ENCODE measurements around the gene KCTD5. TPM values are rescaled to one million over a fixed set of nuclear protein-coding genes. Genes with fewer than 3 reads are reported as not detected.
"Not testable (repeated sequence)": the region's sequence is repeated elsewhere in the genome, so short reads cannot be mapped to it uniquely, and the experiment has no call there.

The KCTD5 gene
- total RNA-seq, 1 donor from 2014 or later: 55.4 TPM

GRCh38 chr16:2671193-2671592 is 11.1 kb upstream of the KCTD5 start:
- Mint-ChIP-seq H3K36me3 (ENCODE audit: low read depth, unreplicated experiment) (peaks cover 10% of the 10 kb centered on the region), H3K4me1 (ENCODE audit: low read depth, unreplicated experiment) (peaks cover 16% of the 10 kb centered on the region)
- TF ChIP-seq CTCF (IDR thresholded peaks at IDR 0.05; ENCODE audit: insufficient read depth, low read depth, low read length): peak; percentile 10
- not testable (repeated sequence) for H3K27me3 ChIP-seq (ENCODE audit: insufficient read depth, low read length); H2AFZ ChIP-seq (ENCODE audit: low read depth, low read length); FAIRE-seq; H3K9me3 Mint-ChIP-seq (ENCODE audit: unreplicated experiment); H3K9ac ChIP-seq (ENCODE audit: low read length); H4K20me1 ChIP-seq (ENCODE audit: insufficient read depth, low read length); DNase-seq (ENCODE audit: low read depth); H3K27ac ChIP-seq (ENCODE audit: low read depth, low read length); H3K27me3 Mint-ChIP-seq (ENCODE audit: low read depth, unreplicated experiment); H3K4me2 ChIP-seq (ENCODE audit: low read length); H3K79me2 ChIP-seq (ENCODE audit: insufficient read depth, low read length); H3K4me3 Mint-ChIP-seq (ENCODE audit: unreplicated experiment); H3K9me3 ChIP-seq (ENCODE audit: insufficient read depth, low read depth, low read length); H3K27ac Mint-ChIP-seq (ENCODE audit: unreplicated experiment); H3K4me3 ChIP-seq (ENCODE audit: insufficient read depth, low read depth, low read length); H3K36me3 ChIP-seq (ENCODE audit: insufficient read depth, low read length)
- H3K4me1 ChIP-seq (ENCODE audit: insufficient read depth, low read length): peaks cover 11% of the 10 kb centered on the region

GRCh38 chr16:2671741-2672140 is 10.6 kb upstream of the KCTD5 start:
- no peaks in the 10 kb centered on the region for H3K27me3 Mint-ChIP-seq (ENCODE audit: low read depth, unreplicated experiment)
- Histone ChIP-seq H3K4me3 (ENCODE audit: insufficient read depth, low read depth, low read length) (no peak overlapping the region), H3K9me3 (ENCODE audit: insufficient read depth, low read depth, low read length) (no peaks in the 10 kb centered on the region), H4K20me1 (ENCODE audit: insufficient read depth, low read length) (peaks cover 7% of the 10 kb centered on the region), H3K36me3 (ENCODE audit: insufficient read depth, low read length) (no peaks in the 10 kb centered on the region), H2AFZ (ENCODE audit: low read depth, low read length) (no peak overlapping the region), H3K79me2 (ENCODE audit: insufficient read depth, low read length) (peaks cover 10% of the 10 kb centered on the region), H3K4me2 (ENCODE audit: low read length) (peak overlapping the region; percentile 79), H3K27me3 (ENCODE audit: insufficient read depth, low read length) (no peaks in the 10 kb centered on the region), H3K27ac (ENCODE audit: low read depth, low read length) (no peak overlapping the region), H3K4me1 (ENCODE audit: insufficient read depth, low read length) (peaks cover 11% of the 10 kb centered on the region), H3K9ac (ENCODE audit: low read length) (no peak overlapping the region)
- no peak for FAIRE-seq
- no peak for DNase-seq (ENCODE audit: low read depth)
- H3K9me3 Mint-ChIP-seq (ENCODE audit: unreplicated experiment): no peaks in the 10 kb centered on the region
- no peak for TF ChIP-seq CTCF (IDR thresholded peaks at IDR 0.05; ENCODE audit: insufficient read depth, low read depth, low read length)
- no peak for TF ChIP-seq EZH2 (IDR thresholded peaks at IDR 0.05; ENCODE audit: insufficient read depth, low read length)
- H3K4me1 Mint-ChIP-seq (ENCODE audit: low read depth, unreplicated experiment): peaks cover 16% of the 10 kb centered on the region
- H3K27ac Mint-ChIP-seq (ENCODE audit: unreplicated experiment): no peak overlapping the region
- H3K4me3 Mint-ChIP-seq (ENCODE audit: unreplicated experiment): peak overlapping the region; percentile 90
- H3K36me3 Mint-ChIP-seq (ENCODE audit: low read depth, unreplicated experiment): peaks cover 10% of the 10 kb centered on the region

- FAIRE-seq: no peak
- peaks cover 4% of the 10 kb centered on the region for H3K36me3 Mint-ChIP-seq (ENCODE audit: low read depth, unreplicated experiment)
- peak overlapping the region; percentile 64 for H3K4me3 Mint-ChIP-seq (ENCODE audit: unreplicated experiment)
- TF ChIP-seq EZH2 (IDR thresholded peaks at IDR 0.05; ENCODE audit: insufficient read depth, low read length) (no peak), CTCF (IDR thresholded peaks at IDR 0.05; ENCODE audit: insufficient read depth, low read depth, low read length) (no peak)
- Histone ChIP-seq H3K9ac (ENCODE audit: low read length) (peak overlapping the region; percentile 62), H3K79me2 (ENCODE audit: insufficient read depth, low read length) (peaks cover 10% of the 10 kb centered on the region), H3K9me3 (ENCODE audit: insufficient read depth, low read depth, low read length) (no peaks in the 10 kb centered on the region), H2AFZ (ENCODE audit: low read depth, low read length) (peak overlapping the region; percentile 77), H3K4me2 (ENCODE audit: low read length) (peak overlapping the region; percentile 86), H3K4me1 (ENCODE audit: insufficient read depth, low read length) (peaks cover 11% of the 10 kb centered on the region), H3K36me3 (ENCODE audit: insufficient read depth, low read length) (no peaks in the 10 kb centered on the region), H3K27ac (ENCODE audit: low read depth, low read length) (no peak overlapping the region), H4K20me1 (ENCODE audit: insufficient read depth, low read length) (peaks cover 7% of the 10 kb centered on the region), H3K27me3 (ENCODE audit: insufficient read depth, low read length) (no peaks in the 10 kb centered on the region), H3K4me3 (ENCODE audit: insufficient read depth, low read depth, low read length) (peak overlapping the region; percentile 59)
- no peaks in the 10 kb centered on the region for H3K9me3 Mint-ChIP-seq (ENCODE audit: unreplicated experiment)
- peaks cover 18% of the 10 kb centered on the region for H3K4me1 Mint-ChIP-seq (ENCODE audit: low read depth, unreplicated experiment)
- peak; percentile 81 for DNase-seq (ENCODE audit: low read depth)
- no peaks in the 10 kb centered on the region for H3K27me3 Mint-ChIP-seq (ENCODE audit: low read depth, unreplicated experiment)
- no peak overlapping the region for H3K27ac Mint-ChIP-seq (ENCODE audit: unreplicated experiment)
Measured at GRCh38 chr16:2673066-2673999, 9.0 kb upstream of the KCTD5 start.
